ENCODE measurements around the gene SLC13A1. TPM values are rescaled to one million over a fixed set of nuclear protein-coding genes. Genes with fewer than 3 reads are reported as not detected.
"Not testable (repeated sequence)": the region's sequence is repeated elsewhere in the genome, so short reads cannot be mapped to it uniquely, and the experiment has no call there.

SLC13A1 gene
- total RNA-seq, 2 experiments from 2014 or later = not detected

DNA sequence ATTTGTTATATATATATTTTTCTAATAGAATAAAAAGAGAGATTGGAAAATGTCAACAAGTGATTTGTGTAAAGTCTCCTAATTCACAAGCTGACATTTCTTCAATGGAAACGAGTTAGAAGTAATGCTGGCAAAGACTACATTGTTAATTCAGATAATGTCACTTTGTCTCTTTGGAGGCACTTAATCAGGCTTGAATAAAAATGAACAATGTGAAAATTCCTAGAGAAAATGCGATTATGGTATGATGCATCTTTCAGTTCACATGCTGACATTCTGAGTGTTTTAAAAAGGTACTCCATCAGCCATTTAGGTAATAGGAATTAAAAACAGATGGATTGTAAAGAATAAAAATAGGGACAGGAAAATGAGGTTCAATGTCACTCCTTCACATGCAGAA is 100.1 kb downstream of the SLC13A1 start:
- H3K27me3 Mint-ChIP-seq (ENCODE audit: low read depth) = no peaks in the 10 kb centered on the region
- no peaks in the 10 kb centered on the region for H3K4me1 Mint-ChIP-seq (ENCODE audit: low read depth)
- H3K9me3 Mint-ChIP-seq = peaks cover 3% of the 10 kb centered on the region
- CTCF ChIA-PET = no interaction called here
- no peak overlapping the region for H3K4me3 Mint-ChIP-seq
- no peak overlapping the region for H3K27ac Mint-ChIP-seq
- no peak for DNase-seq
- H3K36me3 Mint-ChIP-seq (ENCODE audit: low read depth) = no peaks in the 10 kb centered on the region
- intact Hi-C loops (cut with micrococcal nuclease) = no loop called here

DNA sequence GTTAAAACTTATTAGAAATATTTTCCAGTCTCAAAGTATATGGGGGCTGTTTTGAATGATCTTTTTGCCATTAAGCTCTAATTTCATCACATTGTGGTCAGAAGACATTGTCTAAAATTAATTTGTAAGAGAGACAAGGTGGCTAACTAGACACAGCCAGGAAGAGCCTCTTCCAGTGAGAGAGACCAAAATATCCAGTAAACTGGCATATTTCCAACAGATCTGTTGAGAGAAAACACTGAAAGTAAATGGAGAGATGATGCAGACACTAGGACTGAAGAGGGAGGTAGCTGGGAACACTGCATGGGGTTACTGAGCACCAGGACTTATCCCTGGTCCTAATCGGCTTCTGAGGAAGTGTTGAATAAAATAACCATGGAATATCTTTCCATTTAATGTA is 102.8 kb downstream of the SLC13A1 start:
- Mint-ChIP-seq H3K4me3 (no peak overlapping the region), H3K27ac (no peak overlapping the region), H3K4me1 (ENCODE audit: low read depth) (no peaks in the 10 kb centered on the region), H3K36me3 (ENCODE audit: low read depth) (no peaks in the 10 kb centered on the region), H3K27me3 (ENCODE audit: low read depth) (no peaks in the 10 kb centered on the region), H3K9me3 (peaks cover 1% of the 10 kb centered on the region)
- intact Hi-C loops (cut with micrococcal nuclease) = no loop called here
- no peak for DNase-seq
- CTCF ChIA-PET = no interaction called here

DNA sequence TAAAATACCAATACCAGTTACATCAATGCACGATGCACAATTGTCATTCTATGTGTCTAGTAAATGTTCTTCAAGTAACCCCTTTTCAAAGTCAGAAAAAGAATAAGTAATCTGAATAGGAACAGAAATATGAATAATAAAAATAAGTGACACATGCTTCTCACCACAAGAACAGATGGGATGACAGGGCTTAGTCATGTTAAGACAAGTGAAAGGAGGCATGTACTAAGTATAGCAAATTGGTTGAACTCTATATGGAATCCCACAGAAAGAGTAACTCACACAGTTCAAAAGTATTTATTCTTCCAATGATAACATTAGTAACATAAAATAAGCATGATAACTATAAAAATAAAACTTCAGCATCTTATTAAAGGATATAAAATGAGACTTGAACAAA is 103.3 kb downstream of the SLC13A1 start:
- no peak overlapping the region for H3K27ac Mint-ChIP-seq
- H3K27me3 Mint-ChIP-seq (ENCODE audit: low read depth) = no peaks in the 10 kb centered on the region
- DNase-seq = no peak
- intact Hi-C loops (cut with micrococcal nuclease) = no loop called here
- no peaks in the 10 kb centered on the region for H3K36me3 Mint-ChIP-seq (ENCODE audit: low read depth)
- H3K9me3 Mint-ChIP-seq = peaks cover 1% of the 10 kb centered on the region
- H3K4me1 Mint-ChIP-seq (ENCODE audit: low read depth) = no peaks in the 10 kb centered on the region
- H3K4me3 Mint-ChIP-seq = no peak overlapping the region
- CTCF ChIA-PET = no interaction called here

DNA sequence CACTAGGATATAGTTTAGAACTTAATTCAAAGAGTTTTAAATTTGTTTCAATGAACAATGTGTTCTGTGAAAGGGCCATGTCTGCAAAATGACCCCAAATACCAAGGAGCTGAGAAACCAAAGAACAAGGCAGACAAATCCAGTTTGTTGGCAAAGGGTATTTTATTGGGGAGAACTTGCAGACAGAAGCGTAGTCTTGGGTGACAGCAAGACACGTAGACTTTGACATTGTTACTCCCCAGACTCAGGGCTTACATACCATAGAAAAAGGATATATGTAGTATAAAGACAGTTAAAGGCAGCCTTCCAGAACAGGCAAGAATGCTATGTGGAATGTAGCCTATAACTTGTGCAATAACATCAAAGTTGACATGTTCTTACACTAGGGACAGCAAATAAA is 109.3 kb downstream of the SLC13A1 start:
- Mint-ChIP-seq H3K27me3 (ENCODE audit: low read depth) (no peaks in the 10 kb centered on the region), H3K27ac (no peak overlapping the region), H3K4me3 (no peak overlapping the region), H3K36me3 (ENCODE audit: low read depth) (no peaks in the 10 kb centered on the region), H3K9me3 (peaks cover 1% of the 10 kb centered on the region), H3K4me1 (ENCODE audit: low read depth) (no peaks in the 10 kb centered on the region)
- intact Hi-C loops (cut with micrococcal nuclease) = no loop called here
- CTCF ChIA-PET = no interaction called here
- DNase-seq = no peak

DNA sequence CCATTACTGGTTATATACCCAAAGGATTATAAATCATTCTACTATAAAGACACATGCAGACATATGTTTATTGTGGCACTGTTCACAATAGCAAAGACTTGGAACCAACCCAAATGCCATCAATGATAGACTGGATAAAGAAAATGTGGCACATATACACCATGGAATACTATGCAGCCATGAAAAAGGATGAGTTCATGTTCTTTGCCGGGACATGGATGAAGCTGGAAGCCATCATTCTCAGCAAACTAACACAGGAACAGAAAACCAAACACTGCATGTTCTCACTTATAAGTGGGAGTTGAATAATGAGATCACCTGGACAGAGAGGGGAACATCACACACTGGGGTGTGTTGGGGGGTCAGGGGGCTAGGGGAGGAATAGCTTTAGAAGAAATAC is 112.9 kb downstream of the SLC13A1 start:
- H3K36me3 Mint-ChIP-seq (ENCODE audit: low read depth); H3K4me3 Mint-ChIP-seq; DNase-seq; H3K27ac Mint-ChIP-seq; H3K4me1 Mint-ChIP-seq (ENCODE audit: low read depth); H3K27me3 Mint-ChIP-seq (ENCODE audit: low read depth); CTCF ChIA-PET; intact Hi-C loops (cut with micrococcal nuclease): not testable (repeated sequence)
- H3K9me3 Mint-ChIP-seq = peaks cover 11% of the 10 kb centered on the region

DNA sequence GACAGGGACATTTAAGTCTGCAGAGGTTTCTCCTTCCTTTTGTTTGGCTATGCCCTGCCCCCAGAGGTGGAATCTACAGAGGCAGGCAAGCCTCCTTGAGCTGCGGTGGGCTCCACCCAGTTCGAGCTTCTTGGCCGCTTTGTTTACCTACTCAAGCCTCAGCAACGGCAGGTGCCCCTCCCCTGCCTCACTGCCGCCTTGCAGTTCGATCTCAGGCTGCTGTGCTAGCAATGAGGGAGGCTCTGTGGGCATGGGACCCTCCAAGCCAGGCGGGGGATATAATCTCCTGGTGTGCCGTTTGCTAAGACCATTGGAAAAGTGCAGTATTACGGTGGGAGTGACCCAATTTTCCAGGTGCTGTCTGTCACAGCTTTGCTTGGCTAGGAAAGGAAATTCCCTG is 114.9 kb downstream of the SLC13A1 start:
- H3K27me3 Mint-ChIP-seq (ENCODE audit: low read depth); DNase-seq; intact Hi-C loops (cut with micrococcal nuclease); H3K36me3 Mint-ChIP-seq (ENCODE audit: low read depth); H3K27ac Mint-ChIP-seq; H3K4me1 Mint-ChIP-seq (ENCODE audit: low read depth); H3K4me3 Mint-ChIP-seq; CTCF ChIA-PET: not testable (repeated sequence)
- peaks cover 15% of the 10 kb centered on the region for H3K9me3 Mint-ChIP-seq

DNA sequence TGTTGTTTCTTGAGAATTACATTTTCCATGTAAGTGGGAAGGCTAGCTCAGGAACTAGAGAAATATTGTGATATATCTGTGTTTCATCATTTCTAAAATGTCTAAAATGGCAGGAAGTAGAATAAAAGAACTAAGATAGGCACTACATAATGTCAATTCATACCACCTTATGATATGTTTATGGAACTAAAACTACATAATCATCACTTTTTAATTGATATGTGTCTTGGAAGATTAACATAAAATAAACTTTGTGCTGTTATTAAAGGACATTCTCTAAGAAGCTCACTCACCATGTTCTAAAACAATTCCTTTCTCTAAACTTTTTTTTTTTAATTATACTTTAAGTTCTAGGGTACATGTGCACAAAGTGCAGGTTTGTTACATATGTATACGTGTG is 120.7 kb downstream of the SLC13A1 start:
- H3K36me3 Mint-ChIP-seq (ENCODE audit: low read depth) = no peaks in the 10 kb centered on the region
- CTCF ChIA-PET = interaction anchor here (0.6 kb wide), 1 partner anchor 68 kb away, joined by 3 read pairs; no protein-coding TSS in a partner anchor
- H3K27me3 Mint-ChIP-seq (ENCODE audit: low read depth) = no peaks in the 10 kb centered on the region
- no peak for DNase-seq
- intact Hi-C loops (cut with micrococcal nuclease) = no loop called here
- H3K9me3 Mint-ChIP-seq = peaks cover 20% of the 10 kb centered on the region
- no peaks in the 10 kb centered on the region for H3K4me1 Mint-ChIP-seq (ENCODE audit: low read depth)
- no peak overlapping the region for H3K4me3 Mint-ChIP-seq
- H3K27ac Mint-ChIP-seq = no peak overlapping the region

DNA sequence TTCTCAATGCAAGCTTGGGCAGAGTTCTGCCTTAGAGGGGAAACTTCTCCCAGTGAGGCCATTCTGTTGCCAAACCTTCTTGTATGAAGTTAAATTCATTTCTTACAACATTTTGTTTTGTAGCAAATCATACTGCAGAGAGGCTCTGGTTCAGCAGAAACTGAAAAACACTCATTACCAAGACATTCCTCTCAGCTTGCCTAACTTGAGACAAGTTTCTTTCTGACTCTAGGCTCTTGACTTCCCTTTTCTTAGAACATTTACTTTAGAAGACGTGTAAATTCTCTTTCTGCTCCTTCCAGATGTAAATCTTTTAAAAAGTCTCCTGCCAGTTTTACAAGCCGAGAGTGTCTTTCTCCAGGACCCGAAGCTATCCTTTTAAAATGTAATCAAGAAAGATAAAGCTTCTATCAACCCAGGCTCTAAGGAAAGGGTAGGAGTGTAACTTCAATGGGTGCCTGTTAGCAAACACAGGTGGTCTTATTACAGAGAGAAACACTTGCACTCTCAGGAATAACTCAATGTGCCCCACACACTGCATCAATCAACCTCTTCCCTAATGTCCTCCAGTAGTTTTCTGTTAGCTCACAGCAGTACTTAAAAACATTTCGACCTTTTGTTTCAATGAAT is 123.8 kb downstream of the SLC13A1 start:
- Mint-ChIP-seq H3K36me3 (ENCODE audit: low read depth) (no peaks in the 10 kb centered on the region), H3K27me3 (ENCODE audit: low read depth) (no peaks in the 10 kb centered on the region), H3K27ac (no peak overlapping the region), H3K4me3 (no peak overlapping the region), H3K4me1 (ENCODE audit: low read depth) (no peaks in the 10 kb centered on the region), H3K9me3 (peaks cover 9% of the 10 kb centered on the region)
- intact Hi-C loops (cut with micrococcal nuclease) = no loop called here
- no peak for DNase-seq
- CTCF ChIA-PET = no interaction called here

DNA sequence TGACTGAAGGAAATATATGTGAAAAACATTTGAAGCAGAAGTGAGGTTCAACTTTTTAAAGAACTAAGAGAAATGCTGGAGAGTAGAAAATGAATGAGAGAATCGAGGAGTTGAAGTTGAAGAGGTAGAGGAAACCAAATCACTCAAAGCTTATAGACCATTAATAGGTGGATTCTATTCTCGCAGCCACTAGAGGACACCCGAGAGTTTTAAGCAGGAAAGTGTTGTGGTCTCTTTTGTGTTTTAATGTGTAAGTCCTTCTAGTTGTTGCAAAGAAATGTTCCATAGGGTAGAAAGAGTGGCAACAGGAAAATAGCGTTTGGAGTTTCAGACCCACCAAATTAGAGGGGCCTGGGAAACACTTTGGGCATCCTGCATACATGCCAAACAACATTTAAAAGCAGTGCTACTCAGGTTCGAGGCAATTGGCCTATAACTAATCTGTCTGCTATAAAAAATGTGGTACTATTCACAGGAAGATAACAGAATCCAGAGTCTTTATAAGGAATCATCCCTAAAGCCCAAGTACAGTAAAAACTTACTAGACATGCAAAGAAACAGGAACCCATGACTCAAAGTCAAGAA is 129.0 kb downstream of the SLC13A1 start:
- Mint-ChIP-seq H3K9me3 (peaks cover 4% of the 10 kb centered on the region), H3K27ac (no peak overlapping the region), H3K4me3 (no peak overlapping the region), H3K27me3 (ENCODE audit: low read depth) (no peaks in the 10 kb centered on the region), H3K36me3 (ENCODE audit: low read depth) (no peaks in the 10 kb centered on the region), H3K4me1 (ENCODE audit: low read depth) (no peaks in the 10 kb centered on the region)
- CTCF ChIA-PET = no interaction called here
- DNase-seq = no peak
- intact Hi-C loops (cut with micrococcal nuclease) = no loop called here

DNA sequence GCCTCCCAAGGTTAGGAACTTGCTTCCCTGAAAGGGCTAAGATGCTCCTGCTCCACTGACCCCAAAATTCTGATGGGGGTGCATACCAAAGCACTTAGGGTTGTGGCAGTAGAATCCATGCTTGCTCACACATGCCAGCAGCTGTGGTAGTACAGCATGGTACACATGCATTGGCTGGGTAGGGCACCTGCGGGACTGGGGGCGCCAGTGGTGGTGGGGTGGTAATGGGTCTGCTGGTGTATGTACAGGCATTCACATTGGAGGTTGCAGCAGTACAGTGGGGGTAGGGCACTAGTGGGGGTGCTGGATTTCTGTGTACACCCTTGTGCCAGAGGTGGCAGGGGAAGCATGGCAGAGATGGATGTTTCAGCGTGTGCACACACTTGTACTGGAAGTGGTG is 132.0 kb downstream of the SLC13A1 start:
- H3K4me3 Mint-ChIP-seq = no peak overlapping the region
- no peaks in the 10 kb centered on the region for H3K36me3 Mint-ChIP-seq (ENCODE audit: low read depth)
- intact Hi-C loops (cut with micrococcal nuclease) = no loop called here
- no peak overlapping the region for H3K27ac Mint-ChIP-seq
- DNase-seq = no peak
- H3K9me3 Mint-ChIP-seq = peaks cover 14% of the 10 kb centered on the region
- H3K27me3 Mint-ChIP-seq (ENCODE audit: low read depth) = no peaks in the 10 kb centered on the region
- no peaks in the 10 kb centered on the region for H3K4me1 Mint-ChIP-seq (ENCODE audit: low read depth)
- CTCF ChIA-PET = interaction anchor here (0.6 kb wide), 1 partner anchor 20 kb away, joined by 5 read pairs; no protein-coding TSS in a partner anchor

Other genes starting within 250 kb of the SLC13A1 start
- not detected for gene TAS2R16, start 204.3 kb downstream of the SLC13A1 start, total RNA-seq